K562 (cell line): Measurements from ENCODE around the gene ZDHHC24.

Source experiments
- CBFB ChIP-seq: sonication (generic); formaldehyde crosslinking; IDR thresholded peaks from 2 replicates; pipeline ENCODE4 v1.4.0; 2020; ENCODE audit warnings: mild to moderate bottlenecking, missing genetic modification reagents
- IFI16 ChIP-seq: fragments of 250-450 bp; sonication (Bioruptor Pico); IDR thresholded peaks from 2 replicates; pipeline ENCODE4 v2.1.2; 2022; ENCODE audit warnings: mild to moderate bottlenecking, inconsistent platforms
- KLF1 ChIP-seq: fragments of 450-650 bp; IDR thresholded peaks from 2 replicates; pipeline ENCODE4 v1.6.1; 2016; ENCODE audit warnings: missing genetic modification characterization, missing compliant biosample characterization
- NFIC ChIP-seq: fragments of 450-650 bp; IDR thresholded peaks from 2 replicates; pipeline ENCODE4 v1.6.1; 2017; ENCODE audit warnings: mild to moderate bottlenecking, inconsistent platforms
- PHF8 ChIP-seq: fragments of 200-600 bp; sonication (generic); IDR thresholded peaks from 2 replicates; pipeline ENCODE4 v1.6.1; 2012; ENCODE audit warnings: mixed run types, mild to moderate bottlenecking, inconsistent platforms, low read length, moderate library complexity, borderline replicate concordance
- ZC3H4 ChIP-seq: sonication (generic); formaldehyde crosslinking; IDR thresholded peaks from 2 replicates; pipeline ENCODE4 v1.9.0; 2021; ENCODE audit warnings: missing genetic modification reagents, borderline replicate concordance
- ZNF586 ChIP-seq: fragments of 450-650 bp; formaldehyde crosslinking; conservative IDR thresholded peaks from 2 replicates; pipeline ENCODE4 v1.4.0; 2020; ENCODE audit warnings: mild to moderate bottlenecking, moderate library complexity
- TF ChIP-seq, protein P1 (sequence below), 3 experiments: IDR thresholded peaks in 2 of 3; conservative IDR thresholded peaks in 1 of 3; 2 replicates each; pipeline ENCODE4 v1.5.1; 2011 to 2012; ENCODE audit warnings: low read length in 3 of 3, mild to moderate bottlenecking in 3 of 3, control low read depth in 2 of 3, improper control_type of control experiment in 1 of 3, inconsistent platforms in 1 of 3, low read depth in 1 of 3, mixed read lengths in 1 of 3, moderate library complexity in 1 of 3; ENCODE audit not compliant: insufficient read depth in 2 of 3
- TF ChIP-seq, protein P2 (sequence below): sonication (generic); formaldehyde crosslinking; IDR thresholded peaks from 2 replicates; pipeline ENCODE4 v1.8.0; 2022; ENCODE audit warnings: mild to moderate bottlenecking, missing genetic modification reagents
- TF ChIP-seq, protein P3 (sequence below): sonication (generic); formaldehyde crosslinking; IDR thresholded peaks from 2 replicates; pipeline ENCODE4 v1.8.0; 2023; ENCODE audit warnings: mild to moderate bottlenecking, missing genetic modification reagents

DNA sequence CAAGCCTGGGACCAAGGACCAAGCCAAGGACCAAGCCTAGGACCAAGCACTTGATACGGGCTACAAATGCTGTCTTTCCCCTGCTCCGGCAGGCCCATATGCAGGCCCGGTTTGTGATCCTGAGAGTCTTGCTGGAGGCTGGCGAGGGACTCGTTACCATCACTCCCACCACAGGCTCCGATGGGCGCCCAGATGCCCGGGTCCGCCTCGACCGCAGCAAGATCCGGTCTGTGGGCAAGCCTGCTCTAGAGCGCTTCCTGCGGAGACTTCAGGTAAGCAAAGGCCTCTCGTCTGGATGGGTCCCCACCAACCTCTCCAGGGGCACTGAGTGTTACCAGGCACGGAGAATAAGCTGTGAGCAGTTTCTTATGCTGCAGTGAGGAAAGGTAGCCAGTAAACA is 48.6 kb downstream of the ZDHHC24 start:
- no peak for TF ChIP-seq NFIC
- TF ChIP-seq CBFB = no peak
- TF ChIP-seq, protein P1, sequence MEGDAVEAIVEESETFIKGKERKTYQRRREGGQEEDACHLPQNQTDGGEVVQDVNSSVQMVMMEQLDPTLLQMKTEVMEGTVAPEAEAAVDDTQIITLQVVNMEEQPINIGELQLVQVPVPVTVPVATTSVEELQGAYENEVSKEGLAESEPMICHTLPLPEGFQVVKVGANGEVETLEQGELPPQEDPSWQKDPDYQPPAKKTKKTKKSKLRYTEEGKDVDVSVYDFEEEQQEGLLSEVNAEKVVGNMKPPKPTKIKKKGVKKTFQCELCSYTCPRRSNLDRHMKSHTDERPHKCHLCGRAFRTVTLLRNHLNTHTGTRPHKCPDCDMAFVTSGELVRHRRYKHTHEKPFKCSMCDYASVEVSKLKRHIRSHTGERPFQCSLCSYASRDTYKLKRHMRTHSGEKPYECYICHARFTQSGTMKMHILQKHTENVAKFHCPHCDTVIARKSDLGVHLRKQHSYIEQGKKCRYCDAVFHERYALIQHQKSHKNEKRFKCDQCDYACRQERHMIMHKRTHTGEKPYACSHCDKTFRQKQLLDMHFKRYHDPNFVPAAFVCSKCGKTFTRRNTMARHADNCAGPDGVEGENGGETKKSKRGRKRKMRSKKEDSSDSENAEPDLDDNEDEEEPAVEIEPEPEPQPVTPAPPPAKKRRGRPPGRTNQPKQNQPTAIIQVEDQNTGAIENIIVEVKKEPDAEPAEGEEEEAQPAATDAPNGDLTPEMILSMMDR (IDR thresholded peaks at IDR 0.05 in 2 of 3, conservative IDR thresholded peaks at IDR 0.05 in 1 of 3; ENCODE audit: insufficient read depth in 2 of 3, low read depth in 1 of 3, low read length in 3 of 3) = no peak
- TF ChIP-seq, protein P2, sequence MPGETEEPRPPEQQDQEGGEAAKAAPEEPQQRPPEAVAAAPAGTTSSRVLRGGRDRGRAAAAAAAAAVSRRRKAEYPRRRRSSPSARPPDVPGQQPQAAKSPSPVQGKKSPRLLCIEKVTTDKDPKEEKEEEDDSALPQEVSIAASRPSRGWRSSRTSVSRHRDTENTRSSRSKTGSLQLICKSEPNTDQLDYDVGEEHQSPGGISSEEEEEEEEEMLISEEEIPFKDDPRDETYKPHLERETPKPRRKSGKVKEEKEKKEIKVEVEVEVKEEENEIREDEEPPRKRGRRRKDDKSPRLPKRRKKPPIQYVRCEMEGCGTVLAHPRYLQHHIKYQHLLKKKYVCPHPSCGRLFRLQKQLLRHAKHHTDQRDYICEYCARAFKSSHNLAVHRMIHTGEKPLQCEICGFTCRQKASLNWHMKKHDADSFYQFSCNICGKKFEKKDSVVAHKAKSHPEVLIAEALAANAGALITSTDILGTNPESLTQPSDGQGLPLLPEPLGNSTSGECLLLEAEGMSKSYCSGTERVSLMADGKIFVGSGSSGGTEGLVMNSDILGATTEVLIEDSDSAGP (CRISPR knock-in tag) = no peak
- no peak for TF ChIP-seq ZC3H4
- TF ChIP-seq, protein P3, sequence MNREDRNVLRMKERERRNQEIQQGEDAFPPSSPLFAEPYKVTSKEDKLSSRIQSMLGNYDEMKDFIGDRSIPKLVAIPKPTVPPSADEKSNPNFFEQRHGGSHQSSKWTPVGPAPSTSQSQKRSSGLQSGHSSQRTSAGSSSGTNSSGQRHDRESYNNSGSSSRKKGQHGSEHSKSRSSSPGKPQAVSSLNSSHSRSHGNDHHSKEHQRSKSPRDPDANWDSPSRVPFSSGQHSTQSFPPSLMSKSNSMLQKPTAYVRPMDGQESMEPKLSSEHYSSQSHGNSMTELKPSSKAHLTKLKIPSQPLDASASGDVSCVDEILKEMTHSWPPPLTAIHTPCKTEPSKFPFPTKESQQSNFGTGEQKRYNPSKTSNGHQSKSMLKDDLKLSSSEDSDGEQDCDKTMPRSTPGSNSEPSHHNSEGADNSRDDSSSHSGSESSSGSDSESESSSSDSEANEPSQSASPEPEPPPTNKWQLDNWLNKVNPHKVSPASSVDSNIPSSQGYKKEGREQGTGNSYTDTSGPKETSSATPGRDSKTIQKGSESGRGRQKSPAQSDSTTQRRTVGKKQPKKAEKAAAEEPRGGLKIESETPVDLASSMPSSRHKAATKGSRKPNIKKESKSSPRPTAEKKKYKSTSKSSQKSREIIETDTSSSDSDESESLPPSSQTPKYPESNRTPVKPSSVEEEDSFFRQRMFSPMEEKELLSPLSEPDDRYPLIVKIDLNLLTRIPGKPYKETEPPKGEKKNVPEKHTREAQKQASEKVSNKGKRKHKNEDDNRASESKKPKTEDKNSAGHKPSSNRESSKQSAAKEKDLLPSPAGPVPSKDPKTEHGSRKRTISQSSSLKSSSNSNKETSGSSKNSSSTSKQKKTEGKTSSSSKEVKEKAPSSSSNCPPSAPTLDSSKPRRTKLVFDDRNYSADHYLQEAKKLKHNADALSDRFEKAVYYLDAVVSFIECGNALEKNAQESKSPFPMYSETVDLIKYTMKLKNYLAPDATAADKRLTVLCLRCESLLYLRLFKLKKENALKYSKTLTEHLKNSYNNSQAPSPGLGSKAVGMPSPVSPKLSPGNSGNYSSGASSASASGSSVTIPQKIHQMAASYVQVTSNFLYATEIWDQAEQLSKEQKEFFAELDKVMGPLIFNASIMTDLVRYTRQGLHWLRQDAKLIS = no peak
- TF ChIP-seq ZNF586 (CRISPR knock-in tag) = no peak
- TF ChIP-seq PHF8 = no peak
- TF ChIP-seq KLF1 (tag) = no peak
- TF ChIP-seq IFI16 (CRISPR knock-in tag) = no peak
